HepG2 (cell line): ENCODE data around the gene DNM1. TPM values are rescaled to one million over a fixed set of nuclear protein-coding genes. Genes with fewer than 3 reads are reported as not detected.

Source experiments
- ATAC-seq: fragments of 200-7000 bp; cut with Tn5 transposase; 3 replicates; pipeline ENCODE4 v1.9.1; 2020; ENCODE audit warnings: mild to moderate bottlenecking, moderate library complexity
- BruUV-seq: library from RNA; stranded (reverse); fragments of 400-500 nt; replicated peaks from 2 replicates; lab custom pipeline; 2021; lab: Mats Ljungman, UMichigan
- CTCF ChIA-PET: fragments of 300-600 bp; formaldehyde crosslinking; extraction: SDS; loops from one replicate; lab custom pipeline; 2021; ENCODE audit warnings: low total read pairs, inconsistent platforms, low intra/inter-chr PET ratio; lab: Yijun Ruan, JAX
- POLR2A ChIA-PET: fragments of 350-600 bp; sonication (Branson Sonifier 250); formaldehyde crosslinking; loops from one replicate; lab custom pipeline; 2020; ENCODE audit warnings: antibody characterized with exemption, inconsistent platforms; lab: Yijun Ruan, JAX
- DNase-seq: peaks from one replicate; pipeline ENCODE4 v3.0.0-alpha.2; 2015; ENCODE audit warnings: low spot score
- FAIRE-seq: peaks from 3 replicates; lab custom pipeline; 2011; peaks lifted over from hg19 to GRCh38; lab: Jason Lieb, UNC
- H2AFZ ChIP-seq: one replicate; pipeline ENCODE4 v1.6.1; 2011; ENCODE audit warnings: low read length, inconsistent platforms
- H3K27ac ChIP-seq: fragments of 300-600 bp; 3 replicates; pipeline ENCODE4 v1.8.0; 2011; ENCODE audit warnings: mixed run types, mild to moderate bottlenecking, mixed read lengths, low read length, inconsistent platforms; ENCODE audit not compliant: insufficient read depth; ENCODE audit errors: extremely low read length
- H3K27me3 ChIP-seq, 2 experiments: fragments of 200-600 bp in 1 of 2; 2 replicates in 1 of 2; 3 replicates in 1 of 2; pipeline versions ENCODE4 v1.6.0 to v1.8.0; 2011; ENCODE audit warnings: low read length in 2 of 2, mild to moderate bottlenecking in 2 of 2, moderate library complexity in 2 of 2, inconsistent platforms in 1 of 2; ENCODE audit not compliant: insufficient read depth in 2 of 2, control insufficient read depth in 1 of 2
- H3K36me3 ChIP-seq, 2 experiments: fragments of 200-600 bp in 1 of 2; replicated peaks in 1 of 2; 2 replicates in 1 of 2; 3 replicates in 1 of 2; pipeline versions ENCODE4 v1.5.1 to v1.8.0; 2011; ENCODE audit warnings: low read length in 2 of 2, inconsistent platforms in 1 of 2; ENCODE audit not compliant: insufficient read depth in 2 of 2, control insufficient read depth in 1 of 2
- H3K4me1 ChIP-seq: 2 replicates; pipeline ENCODE4 v1.5.1; 2012; ENCODE audit warnings: low read length, inconsistent platforms; ENCODE audit not compliant: insufficient read depth
- H3K4me2 ChIP-seq: 2 replicates; pipeline ENCODE4 v1.6.0; 2011; ENCODE audit warnings: low read depth, low read length, inconsistent platforms
- H3K4me3 ChIP-seq, 3 experiments: fragments of 200-600 bp in 1 of 3; sonication (generic), shearing (Covaris generic) in 1 of 3; replicated peaks in 1 of 3; 2 replicates each; pipeline ENCODE4 v1.5.1; 2011 to 2016; ENCODE audit warnings: low read length in 3 of 3, inconsistent platforms in 2 of 3, low read depth in 2 of 3, mild to moderate bottlenecking in 2 of 3, control low read depth in 1 of 3, mixed read lengths in 1 of 3; ENCODE audit not compliant: insufficient read depth in 1 of 3
- H3K79me2 ChIP-seq: one replicate; pipeline ENCODE4 v1.6.1; 2011; ENCODE audit warnings: low read length, inconsistent platforms; ENCODE audit not compliant: insufficient read depth
- H3K9ac ChIP-seq: 2 replicates; pipeline ENCODE4 v1.6.0; 2011; ENCODE audit warnings: mild to moderate bottlenecking, low read depth, low read length, inconsistent platforms; ENCODE audit not compliant: insufficient read depth
- H3K9me3 ChIP-seq: 2 replicates; pipeline ENCODE4 v1.5.1; 2012; ENCODE audit warnings: mild to moderate bottlenecking, low read length
- H4K20me1 ChIP-seq: 2 replicates; pipeline ENCODE4 v1.6.0; 2011; ENCODE audit warnings: inconsistent platforms, mild to moderate bottlenecking, low read length, moderate library complexity; ENCODE audit not compliant: insufficient read depth
- AHDC1 ChIP-seq: sonication (generic); formaldehyde crosslinking; IDR thresholded peaks from 2 replicates; pipeline ENCODE4 v1.5.1; 2020; ENCODE audit warnings: mild to moderate bottlenecking, missing genetic modification reagents, borderline replicate concordance
- MEIS1 ChIP-seq: sonication (generic); formaldehyde crosslinking; IDR thresholded peaks from 2 replicates; pipeline ENCODE4 v1.9.0; 2021; ENCODE audit warnings: mild to moderate bottlenecking, missing genetic modification reagents, moderate library complexity, borderline replicate concordance
- ZFP1 ChIP-seq: IDR thresholded peaks from 2 replicates; pipeline ENCODE4 v1.6.1; 2016
- ZNF121 ChIP-seq: sonication (generic); formaldehyde crosslinking; IDR thresholded peaks from 2 replicates; pipeline ENCODE4 v1.5.0; 2020; ENCODE audit warnings: mild to moderate bottlenecking, missing genetic modification reagents
- ZNF350 ChIP-seq: sonication (generic); formaldehyde crosslinking; IDR thresholded peaks from 2 replicates; pipeline ENCODE4 v1.4.0; 2020; ENCODE audit warnings: mild to moderate bottlenecking, low read depth, missing genetic modification reagents, borderline replicate concordance
- WGBS: methylation state at CpG from one replicate; pipeline ENCODE4 v1.1.6; 2017; ENCODE audit warnings: low lambda C conversion rate; 5-methylcytosine and 5-hydroxymethylcytosine counted together
- in situ Hi-C: cut with HindIII; loops from 2 replicates; pipeline ENCODE4 v1.10.0; 2017; ENCODE audit warnings: low pct_unique_long_range_greater_than_20kb; ENCODE audit not compliant: extremely low pct_ligation_motif_present
- intact Hi-C: fragments of 100-400 bp; cut with micrococcal nuclease; formaldehyde crosslinking; loops from one replicate; pipeline ENCODE4 v1.10.0; 2022; ENCODE audit not compliant: unreplicated experiment
- polyA plus RNA-seq, 8 experiments: library from polyadenylated mRNA; depleted of rRNA in 3 of 8; stranded (reverse) in 7 of 8; unstranded in 1 of 8; fragments of >200 nt; fragmentation: Illumina TruSeq in 4 of 8; extraction: Trizol in 4 of 8; gene quantifications; 2 replicates each; pipeline versions ENCODE4 v1.2.1 to v1.2.3, GENCODE V29; 2011 to 2016; ENCODE audit warnings: low read depth in 4 of 8, missing spikeins in 1 of 8, mixed read lengths in 1 of 8; ENCODE audit not compliant: insufficient read depth in 1 of 8
- total RNA-seq, 5 experiments: library from RNA; depleted of rRNA; stranded (reverse); fragments of >200 nt; fragmentation: Illumina TruSeq; extraction: Trizol; gene quantifications; 2 replicates each; pipeline ENCODE4 v1.2.3, GENCODE V29; 2016; ENCODE audit warnings: low read depth in 1 of 5

DNM1 gene
- total and polyA plus RNA-seq, 2 of the 13 experiments (the other 11 are each of a cell fraction or from before 2014, with no cell fraction given) = 0.13 to 0.58 TPM

DNA sequence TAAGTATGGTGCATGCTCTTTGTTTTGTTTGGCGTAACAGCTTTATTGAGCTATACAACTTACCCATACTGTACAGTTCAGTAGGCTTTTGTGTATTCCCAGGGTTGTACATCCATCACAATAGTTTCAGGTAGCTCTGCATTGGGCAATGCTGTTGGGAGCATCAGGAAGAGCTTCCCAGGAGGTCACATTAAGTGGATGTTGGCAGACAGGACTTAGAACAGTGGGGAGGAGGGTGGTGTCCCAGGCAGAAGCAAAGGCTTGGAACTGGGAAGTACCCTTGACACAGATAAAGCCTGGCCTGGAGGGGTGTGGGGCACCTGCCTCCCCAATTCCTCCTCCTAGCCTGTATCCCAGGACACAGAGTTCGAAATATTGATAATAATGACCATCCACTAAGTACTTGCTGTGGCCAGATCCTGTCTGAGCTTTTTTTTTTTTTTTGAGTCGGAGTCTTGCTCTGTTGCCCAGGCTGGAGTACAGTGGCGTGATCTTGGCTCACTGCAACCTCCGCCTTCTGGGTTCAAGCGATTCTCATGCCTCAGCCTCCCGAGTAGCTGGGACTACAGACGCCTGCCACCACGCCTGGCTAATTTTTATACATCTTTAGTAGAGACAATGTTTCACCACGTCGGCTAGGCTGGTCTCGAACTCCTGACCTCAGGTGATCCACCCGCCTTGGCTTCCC is 41.8 kb upstream of the DNM1 start:
- H3K4me2 ChIP-seq = peak overlapping the region; percentile 95
- no peak for ATAC-seq
- H3K9me3 ChIP-seq = no peaks in the 10 kb centered on the region
- no peaks in the 10 kb centered on the region for H3K79me2 ChIP-seq
- H3K4me3 ChIP-seq = peak overlapping the region in 1 of 3 experiments; percentile 97; a peak in 2 of 6 replicates
- 96% methylated on average over 13 of the region's 13 CpGs for WGBS
- no peaks in the 10 kb centered on the region for H4K20me1 ChIP-seq
- ChIA-PET POLR2A (interaction anchor here (1.7 to 2.8 kb wide), 3 partner anchors 11 to 33 kb away, joined by 4 to 17 read pairs (median 5); no protein-coding TSS in a partner anchor), CTCF (no interaction called here)
- in situ Hi-C loops = no loop called here
- H2AFZ ChIP-seq = no peak overlapping the region
- TF ChIP-seq MEIS1 (CRISPR knock-in tag) = 0 out of 2 replicates have a peak, but pooled peaks have one; percentile 12
- TF ChIP-seq AHDC1 (CRISPR knock-in tag) = no peak
- no peak for TF ChIP-seq ZFP1 (CRISPR knock-in tag)
- no peak for TF ChIP-seq ZNF350 (CRISPR knock-in tag)
- TF ChIP-seq ZNF121 = 0 out of 2 replicates have a peak, but pooled peaks have one; percentile 26
- H3K27me3 ChIP-seq = no peaks in the 10 kb centered on the region
- no TSS peak for BruUV-seq
- FAIRE-seq = no peak
- no peak for DNase-seq
- H3K4me1 ChIP-seq = peaks cover 16% of the 10 kb centered on the region
- intact Hi-C loops = no loop called here
- H3K36me3 ChIP-seq = peaks cover 5 to 27% of the 10 kb centered on the region in 2 experiments; a peak in 4 of 5 replicates
- no peak overlapping the region for H3K27ac ChIP-seq
- no peak overlapping the region for H3K9ac ChIP-seq
